ENCODE measurements around the gene ZNF438. TPM values are rescaled to one million over a fixed set of nuclear protein-coding genes. Genes with fewer than 3 reads are reported as not detected.

The ZNF438 gene
- total RNA-seq, 2 experiments from 2014 or later, result 2.1 to 2.5 TPM

DNA sequence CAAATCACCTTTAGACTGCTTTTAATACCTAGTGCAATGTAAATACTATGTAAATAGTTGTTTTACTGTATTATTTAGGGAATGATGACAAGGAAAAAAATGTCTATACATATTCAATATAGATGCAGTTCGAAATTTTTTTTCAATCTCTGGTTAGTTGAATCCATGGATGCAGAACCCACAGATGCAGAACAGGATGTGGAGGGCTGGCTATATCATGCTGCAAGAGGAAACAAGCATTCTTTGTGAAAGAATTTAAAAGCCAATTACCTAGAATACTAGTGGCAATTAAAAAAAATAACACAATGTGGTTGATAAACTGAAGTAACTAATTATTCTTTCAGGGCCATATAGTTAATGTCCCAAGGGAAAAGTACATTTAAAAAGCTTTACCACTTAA lies 170.4 kb downstream of the ZNF438 start:
- Mint-ChIP-seq H3K27ac (no peak overlapping the region), H3K4me1 (no peaks in the 10 kb centered on the region), H3K9me3 (no peaks in the 10 kb centered on the region), H3K36me3 (no peaks in the 10 kb centered on the region), H3K27me3 (no peaks in the 10 kb centered on the region), H3K4me3 (no peak overlapping the region)
- DNase-seq, result no peak

DNA sequence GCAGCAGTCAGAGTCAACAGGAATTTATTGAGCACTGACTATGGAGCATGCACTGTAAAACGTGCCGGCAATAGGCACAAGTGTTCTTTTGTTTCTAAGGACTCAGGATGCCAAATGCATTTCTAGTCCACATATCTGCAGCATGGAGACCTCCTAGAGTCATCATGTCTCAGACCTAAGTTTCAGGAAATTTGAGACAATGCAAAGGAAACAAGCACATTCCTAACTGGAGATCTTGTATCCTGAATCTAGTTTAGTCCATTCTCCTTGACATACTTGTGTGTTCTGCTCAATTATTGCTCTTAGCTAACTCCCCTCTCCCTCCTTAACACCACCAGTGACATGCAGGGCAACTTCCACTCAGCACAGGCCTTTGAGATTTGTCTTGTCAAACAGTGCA lies 173.2 kb downstream of the ZNF438 start:
- no peak overlapping the region for H3K27ac Mint-ChIP-seq

DNA sequence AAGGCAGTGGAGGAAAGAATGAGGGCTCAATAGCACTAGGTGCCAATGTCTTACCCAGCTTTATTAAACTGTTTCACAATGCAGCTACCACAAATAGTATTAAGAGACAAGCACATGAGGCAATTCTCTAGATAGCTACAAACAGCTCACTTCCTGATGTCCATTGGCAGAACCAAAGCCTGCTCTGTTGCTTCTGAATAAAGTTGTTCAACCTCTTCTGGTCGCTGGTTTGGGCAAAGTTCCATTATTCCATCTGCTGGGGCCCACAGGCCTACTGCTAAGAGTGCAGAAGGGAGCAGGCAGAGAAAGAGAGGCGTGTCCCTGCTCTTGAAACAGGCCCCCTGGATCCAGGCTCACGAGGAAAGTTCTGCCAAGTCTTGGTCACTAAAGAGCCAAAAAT lies 173.9 kb downstream of the ZNF438 start:
- Mint-ChIP-seq H3K4me1 (no peaks in the 10 kb centered on the region), H3K4me3 (no peak overlapping the region), H3K27ac (no peak overlapping the region), H3K27me3 (no peaks in the 10 kb centered on the region), H3K9me3 (no peaks in the 10 kb centered on the region), H3K36me3 (no peaks in the 10 kb centered on the region)
- no peak for DNase-seq

More for the DNA sequence above, 173.2 kb downstream of the ZNF438 start:
- DNase-seq, result no peak
- Mint-ChIP-seq H3K27me3 (no peaks in the 10 kb centered on the region), H3K4me3 (no peak overlapping the region), H3K4me1 (no peaks in the 10 kb centered on the region), H3K9me3 (no peaks in the 10 kb centered on the region), H3K36me3 (no peaks in the 10 kb centered on the region)

DNA sequence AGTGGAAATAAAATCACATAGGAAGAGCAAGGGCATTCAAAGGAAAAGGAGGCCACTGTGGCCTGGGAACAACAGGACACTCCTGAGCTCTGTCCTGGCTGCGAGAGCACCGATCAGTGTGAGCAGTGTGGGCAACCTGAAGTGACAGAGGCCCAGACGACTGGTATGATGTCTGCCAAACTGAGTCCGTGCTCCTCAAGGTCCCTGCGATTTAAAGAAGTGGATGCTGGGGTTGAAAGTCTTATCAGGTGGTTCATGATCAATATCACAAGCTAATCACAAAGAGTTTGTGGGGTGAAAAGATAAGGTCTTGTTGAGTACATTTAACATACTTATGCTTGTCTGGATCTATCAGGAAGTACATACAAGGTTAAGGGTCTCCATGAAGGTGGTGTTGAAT lies 176.5 kb downstream of the ZNF438 start:
- Mint-ChIP-seq H3K4me1 (no peaks in the 10 kb centered on the region), H3K4me3 (no peak overlapping the region), H3K27me3 (no peaks in the 10 kb centered on the region), H3K27ac (no peak overlapping the region), H3K36me3 (no peaks in the 10 kb centered on the region), H3K9me3 (no peaks in the 10 kb centered on the region)
- DNase-seq, result no peak

DNA sequence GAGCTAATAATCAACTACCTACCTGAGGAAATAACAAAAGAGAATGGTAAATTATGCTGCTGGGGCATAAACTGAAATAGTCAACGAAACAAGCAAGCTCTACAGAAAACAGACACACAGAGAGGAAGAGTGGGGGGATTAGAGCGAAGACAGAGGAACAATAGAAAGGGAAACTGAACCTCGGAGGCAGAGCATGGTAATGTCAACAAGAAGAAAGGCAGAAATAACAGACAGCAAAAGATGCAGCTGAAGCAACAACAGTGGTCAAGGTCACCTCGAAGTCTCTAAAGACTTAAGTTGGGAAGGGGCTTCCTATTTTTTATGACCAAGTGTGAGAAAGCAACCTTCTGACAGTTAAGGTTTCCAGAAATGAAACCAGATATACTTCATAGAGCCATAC lies 177.0 kb downstream of the ZNF438 start:
- no peak for DNase-seq
- no peaks in the 10 kb centered on the region for H3K36me3 Mint-ChIP-seq
- no peaks in the 10 kb centered on the region for H3K9me3 Mint-ChIP-seq
- no peak overlapping the region for H3K27ac Mint-ChIP-seq
- H3K4me3 Mint-ChIP-seq, result no peak overlapping the region
- no peaks in the 10 kb centered on the region for H3K4me1 Mint-ChIP-seq
- no peaks in the 10 kb centered on the region for H3K27me3 Mint-ChIP-seq

DNA sequence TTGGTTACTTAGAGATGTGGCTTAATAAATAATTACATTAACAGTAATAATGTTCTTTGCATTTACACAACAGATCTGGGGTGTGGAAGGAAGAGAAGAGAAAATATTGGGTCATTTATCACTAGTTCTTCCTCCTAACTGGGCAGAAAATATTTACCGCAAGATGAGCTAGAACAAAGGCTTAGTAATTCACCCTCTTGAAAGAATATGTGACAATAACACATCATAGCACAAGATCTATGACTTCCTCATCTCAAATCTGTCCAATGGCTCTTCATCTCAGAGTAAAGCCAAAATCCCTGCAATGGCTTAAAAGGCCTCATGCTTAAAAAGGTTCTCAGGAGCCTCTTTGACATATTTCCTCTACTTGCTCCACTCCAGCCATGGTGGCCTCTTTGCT lies 178.6 kb downstream of the ZNF438 start:
- H3K4me1 Mint-ChIP-seq, result peaks cover 5% of the 10 kb centered on the region
- no peaks in the 10 kb centered on the region for H3K9me3 Mint-ChIP-seq
- H3K4me3 Mint-ChIP-seq, result no peak overlapping the region
- H3K36me3 Mint-ChIP-seq, result peaks cover 5% of the 10 kb centered on the region
- no peaks in the 10 kb centered on the region for H3K27me3 Mint-ChIP-seq
- no peak overlapping the region for H3K27ac Mint-ChIP-seq
- no peak for DNase-seq

DNA sequence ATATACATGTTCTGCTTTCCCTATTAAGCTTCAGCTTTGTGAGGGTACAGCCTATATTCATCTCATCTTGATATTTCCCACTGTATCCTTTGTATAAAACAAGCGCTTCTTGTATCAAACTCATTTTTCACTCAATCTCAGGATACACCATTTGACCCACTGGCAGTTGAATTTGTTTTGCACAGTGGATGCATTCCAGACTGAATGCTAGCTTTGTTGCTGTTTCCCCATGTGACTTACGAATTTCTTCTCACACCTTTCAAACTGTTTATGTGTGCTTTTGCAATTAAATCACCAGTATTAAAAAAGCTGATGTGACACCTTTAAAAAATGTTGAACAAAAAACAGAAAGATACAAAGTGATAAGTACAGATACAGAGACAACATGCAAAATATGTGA lies 180.9 kb downstream of the ZNF438 start:
- DNase-seq, result no peak
- H3K4me3 Mint-ChIP-seq, result no peak overlapping the region
- peaks cover 5% of the 10 kb centered on the region for H3K4me1 Mint-ChIP-seq
- H3K27me3 Mint-ChIP-seq, result no peaks in the 10 kb centered on the region
- H3K9me3 Mint-ChIP-seq, result no peaks in the 10 kb centered on the region
- peaks cover 5% of the 10 kb centered on the region for H3K36me3 Mint-ChIP-seq
- no peak overlapping the region for H3K27ac Mint-ChIP-seq

DNA sequence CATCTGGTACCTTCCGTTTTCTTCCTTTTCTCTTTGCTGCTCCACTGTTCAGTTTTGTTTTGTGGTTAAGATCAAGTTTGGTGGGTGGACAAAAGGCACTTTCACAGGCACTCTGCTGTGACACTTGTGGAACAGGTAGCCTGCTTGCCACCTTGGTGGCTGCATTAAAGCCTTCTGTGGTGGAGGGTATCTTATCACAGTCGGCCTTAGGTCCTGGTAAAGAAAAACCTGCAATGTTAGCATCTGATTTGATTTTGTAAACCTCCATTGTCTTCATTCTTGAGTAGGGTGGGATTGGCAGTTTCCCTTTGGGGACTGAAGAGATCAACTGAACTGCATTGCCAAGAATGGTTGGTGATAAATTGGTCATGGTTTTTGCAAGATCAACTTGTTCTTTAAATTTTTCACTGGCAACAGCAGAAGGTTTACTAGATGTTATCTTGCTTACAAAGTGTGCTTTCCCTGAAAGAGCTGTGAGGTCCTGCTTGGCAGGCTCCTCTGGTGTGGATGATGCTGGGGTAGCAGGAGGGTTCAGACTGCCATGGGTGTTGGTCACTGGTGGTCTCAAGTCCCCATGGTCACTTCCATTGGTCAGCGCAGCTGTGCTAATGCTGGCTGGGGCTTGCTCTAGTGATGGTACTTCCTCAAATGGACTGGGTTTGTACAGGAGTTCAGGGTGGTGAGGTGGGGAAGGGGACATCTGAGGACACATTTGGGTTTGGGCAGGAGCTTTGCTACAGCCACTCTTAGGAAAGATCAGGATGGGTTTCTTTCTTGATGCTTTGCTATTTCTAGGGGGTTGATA lies 182.2 kb downstream of the ZNF438 start:
- H3K36me3 Mint-ChIP-seq, result peaks cover 5% of the 10 kb centered on the region
- H3K4me3 Mint-ChIP-seq, result no peak overlapping the region
- H3K27me3 Mint-ChIP-seq, result no peaks in the 10 kb centered on the region
- H3K4me1 Mint-ChIP-seq, result peaks cover 5% of the 10 kb centered on the region
- no peaks in the 10 kb centered on the region for H3K9me3 Mint-ChIP-seq
- H3K27ac Mint-ChIP-seq, result no peak overlapping the region
- no peak for DNase-seq

DNA sequence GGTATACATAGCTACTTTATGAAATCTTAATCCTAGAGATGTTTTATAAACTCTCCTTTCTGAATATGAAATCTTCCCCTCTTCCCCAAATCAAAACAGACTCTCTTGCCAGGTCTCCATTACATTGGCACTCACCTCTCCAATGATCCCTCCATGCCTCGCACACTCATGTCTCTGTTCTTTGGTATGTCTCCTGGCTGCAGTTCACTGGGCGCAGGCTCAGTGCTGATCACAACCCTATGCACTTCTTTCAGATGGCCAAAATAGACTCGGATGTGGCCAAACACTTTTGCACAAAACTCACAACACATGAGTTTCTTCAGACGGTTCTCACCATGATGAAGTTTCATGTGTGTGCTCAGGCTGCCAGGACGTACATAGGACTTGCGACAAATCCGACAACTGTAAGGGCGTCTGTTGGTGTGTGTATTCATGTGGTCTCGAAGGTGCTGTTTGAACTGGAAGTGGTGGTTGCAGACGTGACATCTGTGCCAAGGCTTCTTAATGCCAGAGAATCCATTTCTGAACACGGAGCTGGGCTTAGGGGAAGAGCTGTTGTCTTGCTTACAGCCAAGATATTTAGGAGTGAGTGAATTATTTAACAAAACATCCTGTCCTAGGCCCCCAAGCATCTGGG lies 183.2 kb downstream of the ZNF438 start:
- DNase-seq, result no peak
- Mint-ChIP-seq H3K9me3 (no peaks in the 10 kb centered on the region), H3K27ac (no peak overlapping the region), H3K36me3 (peaks cover 5% of the 10 kb centered on the region), H3K27me3 (no peaks in the 10 kb centered on the region), H3K4me3 (no peak overlapping the region), H3K4me1 (peaks cover 5% of the 10 kb centered on the region)

DNA sequence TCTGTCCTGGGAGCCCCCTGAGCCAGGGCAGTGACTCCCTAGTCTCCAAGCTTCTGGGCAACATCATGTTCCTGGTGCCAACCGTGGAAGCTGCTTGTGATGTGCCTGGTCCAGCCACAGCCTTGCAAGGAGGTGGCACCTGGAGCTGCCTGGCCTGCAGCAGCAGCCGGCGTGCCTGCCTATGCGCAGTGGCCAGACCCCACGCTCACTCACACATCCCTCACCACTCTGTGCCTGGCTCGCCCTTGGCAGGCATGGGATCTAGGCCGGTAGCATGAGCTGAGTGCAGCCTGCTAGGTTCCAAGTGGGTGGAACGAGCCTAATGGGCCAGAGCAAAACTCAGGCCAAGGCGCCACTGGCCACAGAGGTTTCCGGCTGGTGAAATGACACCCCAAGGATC lies 184.0 kb downstream of the ZNF438 start:
- no peaks in the 10 kb centered on the region for H3K27me3 Mint-ChIP-seq
- DNase-seq, result no peak
- H3K36me3 Mint-ChIP-seq, result peaks cover 5% of the 10 kb centered on the region
- no peaks in the 10 kb centered on the region for H3K9me3 Mint-ChIP-seq
- no peak overlapping the region for H3K4me3 Mint-ChIP-seq
- no peak overlapping the region for H3K27ac Mint-ChIP-seq
- peaks cover 5% of the 10 kb centered on the region for H3K4me1 Mint-ChIP-seq

DNA sequence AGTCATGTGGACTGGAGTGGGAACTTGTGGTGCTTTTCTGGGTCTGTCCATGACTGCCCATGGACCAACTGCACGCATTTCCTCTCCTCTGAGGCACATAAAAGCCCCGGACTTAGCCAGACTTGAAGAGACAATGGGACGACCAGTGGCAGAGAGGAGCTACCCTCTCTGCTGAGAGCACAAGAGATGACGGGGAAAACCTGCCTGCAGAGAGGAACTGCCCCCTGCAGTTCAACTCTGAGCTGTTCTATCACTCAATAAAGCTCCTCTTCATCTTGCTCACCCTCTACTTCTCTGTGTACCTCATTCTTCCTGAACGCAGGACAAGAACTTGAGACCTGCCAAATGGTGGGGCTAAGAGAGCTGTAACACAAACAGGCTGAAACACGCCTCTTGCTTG lies 184.5 kb downstream of the ZNF438 start:
- no peaks in the 10 kb centered on the region for H3K9me3 Mint-ChIP-seq
- no peak overlapping the region for H3K4me3 Mint-ChIP-seq
- peaks cover 5% of the 10 kb centered on the region for H3K4me1 Mint-ChIP-seq
- no peak overlapping the region for H3K27ac Mint-ChIP-seq
- peaks cover 5% of the 10 kb centered on the region for H3K36me3 Mint-ChIP-seq
- H3K27me3 Mint-ChIP-seq, result no peaks in the 10 kb centered on the region
- no peak for DNase-seq

DNA sequence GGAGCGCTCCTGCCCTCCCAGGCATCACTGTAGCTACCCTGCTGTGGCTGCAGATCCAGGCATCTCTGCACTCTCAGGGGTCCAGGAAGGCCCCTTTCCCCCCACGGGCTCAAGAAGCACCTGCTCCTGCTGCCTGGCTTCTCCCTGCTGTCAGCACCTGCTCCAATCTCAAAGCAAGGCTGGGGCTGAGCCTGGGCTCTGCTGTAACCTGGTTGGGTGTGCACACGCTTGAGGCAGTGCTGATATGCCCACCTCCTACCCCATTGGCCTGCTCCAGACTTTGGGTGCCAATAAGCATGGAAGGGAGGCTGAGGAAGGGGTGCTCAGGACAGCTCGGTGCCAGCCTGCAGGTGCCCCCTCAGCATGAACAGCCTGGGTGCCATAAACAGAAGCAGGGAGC lies 185.0 kb downstream of the ZNF438 start:
- H3K4me1 Mint-ChIP-seq, result peaks cover 5% of the 10 kb centered on the region
- peaks cover 5% of the 10 kb centered on the region for H3K36me3 Mint-ChIP-seq
- H3K27me3 Mint-ChIP-seq, result no peaks in the 10 kb centered on the region
- DNase-seq, result no peak
- H3K4me3 Mint-ChIP-seq, result no peak overlapping the region
- H3K27ac Mint-ChIP-seq, result no peak overlapping the region
- no peaks in the 10 kb centered on the region for H3K9me3 Mint-ChIP-seq

DNA sequence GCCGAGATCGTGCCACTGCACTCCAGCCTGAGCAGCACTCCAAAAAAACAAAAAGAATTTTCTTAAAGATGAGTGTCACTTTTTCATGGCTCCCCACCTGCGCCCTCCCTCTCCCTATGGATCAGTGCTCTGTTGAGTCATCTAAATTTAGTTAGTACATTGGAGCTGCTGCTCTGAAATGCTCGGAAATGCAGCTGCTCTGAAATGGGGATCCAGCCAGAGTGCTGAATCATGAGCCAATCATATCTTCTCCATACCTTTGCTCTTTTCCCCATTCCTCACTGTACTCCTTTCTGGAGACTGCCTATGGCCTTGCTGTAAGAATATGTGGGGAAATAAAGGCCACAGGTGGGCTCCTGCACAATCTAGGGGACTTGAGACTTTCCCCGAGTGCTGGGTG lies 188.8 kb downstream of the ZNF438 start:
- no peak for DNase-seq
- Mint-ChIP-seq H3K27me3 (no peaks in the 10 kb centered on the region), H3K4me3 (no peak overlapping the region), H3K4me1 (no peaks in the 10 kb centered on the region), H3K36me3 (no peaks in the 10 kb centered on the region), H3K9me3 (no peaks in the 10 kb centered on the region), H3K27ac (no peak overlapping the region)

DNA sequence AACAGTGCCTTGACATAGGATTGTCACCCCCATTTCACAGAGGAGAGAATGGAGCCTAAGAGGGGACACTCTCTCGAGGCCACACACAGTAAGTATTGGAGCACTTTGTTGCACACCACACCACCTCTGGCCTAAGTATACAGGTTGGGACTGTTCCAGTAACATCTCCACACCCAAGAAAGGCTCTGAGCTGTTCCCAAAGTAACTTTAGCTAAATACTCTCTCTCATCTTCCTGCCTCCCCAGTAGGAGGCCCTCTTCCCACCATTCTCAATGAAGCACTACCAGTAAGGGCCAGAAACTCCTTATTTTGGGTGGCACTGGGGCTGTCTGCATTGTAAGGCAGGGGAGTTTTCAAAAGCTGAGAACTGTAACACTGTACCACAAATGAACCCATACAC lies 189.5 kb downstream of the ZNF438 start:
- Mint-ChIP-seq H3K4me3 (no peak overlapping the region), H3K9me3 (no peaks in the 10 kb centered on the region), H3K36me3 (no peaks in the 10 kb centered on the region), H3K27me3 (no peaks in the 10 kb centered on the region), H3K4me1 (no peaks in the 10 kb centered on the region), H3K27ac (no peak overlapping the region)
- DNase-seq, result no peak

DNA sequence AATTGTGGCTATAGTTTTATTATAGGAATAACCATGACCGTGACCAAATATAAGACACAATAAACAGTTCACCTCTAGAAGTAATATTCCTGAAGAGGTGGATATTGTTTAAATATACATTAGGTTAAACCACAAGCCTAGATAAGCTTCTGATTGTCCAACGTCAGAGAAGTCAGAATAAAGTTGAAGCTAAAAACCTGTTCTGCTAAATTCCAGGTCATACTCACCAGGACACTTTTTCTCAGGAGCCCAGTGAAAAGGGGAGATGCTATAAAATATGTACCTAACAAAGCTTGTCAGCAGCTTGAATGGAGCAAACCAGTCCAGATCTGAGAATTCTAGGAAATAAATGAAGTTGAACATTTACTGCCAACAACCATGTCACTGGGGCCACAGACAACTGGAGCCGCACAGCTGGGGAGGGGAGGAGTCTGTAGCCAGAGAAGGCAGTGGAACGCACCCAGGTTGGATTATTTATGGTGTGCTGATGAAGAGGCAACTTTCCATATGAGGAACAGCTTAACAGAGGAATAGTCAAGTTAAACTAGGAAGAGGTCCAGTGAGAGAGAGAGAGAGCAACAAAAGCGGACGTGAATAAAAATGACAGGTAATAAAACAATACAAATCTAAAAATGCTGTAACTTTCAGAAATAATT lies 191.1 kb downstream of the ZNF438 start:
- Mint-ChIP-seq H3K4me1 (no peaks in the 10 kb centered on the region), H3K27ac (no peak overlapping the region), H3K4me3 (no peak overlapping the region), H3K36me3 (peaks cover 2% of the 10 kb centered on the region), H3K27me3 (no peaks in the 10 kb centered on the region), H3K9me3 (no peaks in the 10 kb centered on the region)
- no peak for DNase-seq

DNA sequence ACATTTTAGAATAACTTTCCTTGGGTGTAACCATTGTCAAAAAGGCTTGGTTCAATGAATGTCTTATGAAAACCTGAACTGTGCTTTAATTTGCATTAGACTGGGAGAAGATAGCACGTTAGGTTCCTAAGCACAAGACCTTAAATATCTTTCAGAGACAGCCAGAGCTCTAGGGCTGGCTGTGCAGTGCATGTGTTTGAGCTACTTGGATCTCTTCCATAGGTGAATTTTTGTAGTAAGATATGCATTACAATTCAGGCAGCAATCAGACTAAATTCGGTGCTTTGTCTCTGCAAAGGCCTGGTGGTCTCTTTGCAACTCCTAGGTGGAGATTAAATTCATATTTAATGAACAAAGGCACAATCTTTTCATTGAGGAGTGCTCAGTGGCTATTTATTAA lies 192.0 kb downstream of the ZNF438 start:
- Mint-ChIP-seq H3K9me3 (no peaks in the 10 kb centered on the region), H3K4me3 (no peak overlapping the region), H3K27ac (no peak overlapping the region), H3K4me1 (no peaks in the 10 kb centered on the region), H3K27me3 (no peaks in the 10 kb centered on the region), H3K36me3 (peaks cover 3% of the 10 kb centered on the region)
- no peak for DNase-seq

Data from activated naive CD8-positive, alpha-beta T cell treated with anti-CD3 and anti-CD28 coated beads for 36 hours (primary cell).